Measurements from ENCODE around the gene CALCB. TPM values are rescaled to one million over a fixed set of nuclear protein-coding genes. Genes with fewer than 3 reads are reported as not detected.

The CALCB gene
- total and polyA plus RNA-seq, 2 of the 4 experiments (the other 2 are of a cell fraction): not detected

- 58% methylated on average over 5 of the region's 50 CpGs; no CpG with 5 or more reads in 1 of the 2 experiments for WGBS, 2 experiments (ENCODE audit: extremely low coverage in 2 of 2, insufficient read length in 1 of 2)
- H2BK5ac ChIP-seq (ENCODE audit: low read depth, low read length, poor library complexity, severe bottlenecking): no peak within 1 kb of the TSS
- BruUV-seq (replicated peaks): no TSS peak
- ChIA-PET CTCF (interaction anchor here (1.4 kb wide), 1 partner anchor 44 kb away, joined by 6 read pairs; no protein-coding TSS in a partner anchor), POLR2A (ENCODE audit: unreplicated experiment) (no interaction called here)
- H4K91ac ChIP-seq (ENCODE audit: insufficient read depth, low read depth, low read length): peak within 1 kb of the TSS; percentile 70
- H3K9ac ChIP-seq (ENCODE audit: low read depth, low read length): peak within 1 kb of the TSS; percentile 37; the same call in 1 of the 2 replicates
- ATAC-seq (ENCODE audit: low read depth): peak; percentile 76
- H3K18ac ChIP-seq (ENCODE audit: low read depth, low read length): no peak within 1 kb of the TSS
- no peak within 1 kb of the TSS for H3K27ac ChIP-seq (ENCODE audit: insufficient read depth, low read length)
- peak within 1 kb of the TSS; percentile 74 for H3K4ac ChIP-seq (ENCODE audit: low read depth, low read length)
- H2BK120ac ChIP-seq (ENCODE audit: low read depth, low read length): peak within 1 kb of the TSS; percentile 90
- H4K20me1 ChIP-seq (ENCODE audit: insufficient read depth, low read length): no peaks in the 10 kb centered on the region
- H2BK15ac ChIP-seq (ENCODE audit: low read depth, low read length): peak within 1 kb of the TSS; percentile 92; the same call in 2 of the 3 replicates
- H2AK5ac ChIP-seq (ENCODE audit: low read depth, low read length): peak within 1 kb of the TSS; percentile 60
- dilution Hi-C loops (cut with HindIII; ENCODE audit: low sequenced_read_pairs, unreplicated experiment) (no loop called here), intact Hi-C loops (cut with micrococcal nuclease) (no loop called here), in situ Hi-C loops (cut with MboI; ENCODE audit: low sequenced_read_pairs) (loop anchor here (5.0 kb wide), 1 partner anchor 43 kb away; no protein-coding TSS in a partner anchor)
- H2AK9ac ChIP-seq (replicated peaks; ENCODE audit: low read depth, low read length, poor library complexity): peak within 1 kb of the TSS; percentile 63
- H3K36me3 ChIP-seq (ENCODE audit: control insufficient read depth, insufficient read depth, low read length): no peaks in the 10 kb centered on the region
- peak within 1 kb of the TSS; percentile 28 for H3K4me3 ChIP-seq (ENCODE audit: insufficient read depth, low read depth, low read length)
- peak within 1 kb of the TSS; percentile 92 for H2AFZ ChIP-seq (replicated peaks; ENCODE audit: low read length, poor library complexity)
- peak within 1 kb of the TSS; percentile 66 for H2BK20ac ChIP-seq (ENCODE audit: low read depth, low read length)
- peak within 1 kb of the TSS; percentile 68 for H3K4me2 ChIP-seq (ENCODE audit: low read depth, low read length)
- peak within 1 kb of the TSS; percentile 71 for H3K23ac ChIP-seq (ENCODE audit: low read depth, low read length)
- H3K9me1 ChIP-seq (ENCODE audit: insufficient read depth, low read length): peaks cover 13% of the 10 kb centered on the region
- peaks cover 0 to 16% of the 10 kb centered on the region in 2 experiments; a peak in 1 of 4 replicates for H3K79me1 ChIP-seq (ENCODE audit: low read depth in 1 of 2, low read length in 2 of 2)
- peak; percentile 8 for DNase-seq
- peak within 1 kb of the TSS; percentile 68 for H3K14ac ChIP-seq (replicated peaks; ENCODE audit: low read depth, low read length)
- H3K56ac ChIP-seq (ENCODE audit: extremely low read depth, insufficient read depth, low read length): no peak within 1 kb of the TSS; the same call in 1 of the 2 replicates
- H3K4me1 ChIP-seq (ENCODE audit: control insufficient read depth, insufficient read depth, low read length): peaks cover 9% of the 10 kb centered on the region
- no peak for TF ChIP-seq CHD1 (IDR thresholded peaks at IDR 0.05; ENCODE audit: low read depth, low read length)
- TF ChIP-seq POLR2A (IDR thresholded peaks at IDR 0.05; ENCODE audit: low read depth, low read length): no peak
- TF ChIP-seq ELK1 (IDR thresholded peaks at IDR 0.05; ENCODE audit: borderline replicate concordance, low read depth, low read length): no peak
- TF ChIP-seq, protein P1, sequence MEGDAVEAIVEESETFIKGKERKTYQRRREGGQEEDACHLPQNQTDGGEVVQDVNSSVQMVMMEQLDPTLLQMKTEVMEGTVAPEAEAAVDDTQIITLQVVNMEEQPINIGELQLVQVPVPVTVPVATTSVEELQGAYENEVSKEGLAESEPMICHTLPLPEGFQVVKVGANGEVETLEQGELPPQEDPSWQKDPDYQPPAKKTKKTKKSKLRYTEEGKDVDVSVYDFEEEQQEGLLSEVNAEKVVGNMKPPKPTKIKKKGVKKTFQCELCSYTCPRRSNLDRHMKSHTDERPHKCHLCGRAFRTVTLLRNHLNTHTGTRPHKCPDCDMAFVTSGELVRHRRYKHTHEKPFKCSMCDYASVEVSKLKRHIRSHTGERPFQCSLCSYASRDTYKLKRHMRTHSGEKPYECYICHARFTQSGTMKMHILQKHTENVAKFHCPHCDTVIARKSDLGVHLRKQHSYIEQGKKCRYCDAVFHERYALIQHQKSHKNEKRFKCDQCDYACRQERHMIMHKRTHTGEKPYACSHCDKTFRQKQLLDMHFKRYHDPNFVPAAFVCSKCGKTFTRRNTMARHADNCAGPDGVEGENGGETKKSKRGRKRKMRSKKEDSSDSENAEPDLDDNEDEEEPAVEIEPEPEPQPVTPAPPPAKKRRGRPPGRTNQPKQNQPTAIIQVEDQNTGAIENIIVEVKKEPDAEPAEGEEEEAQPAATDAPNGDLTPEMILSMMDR (conservative IDR thresholded peaks at IDR 0.05; ENCODE audit: low read depth, low read length): 0 out of 2 replicates have a peak, but pooled peaks have one; percentile 10
- no peak; the same call in 1 of the 2 replicates for TF ChIP-seq RAD21 (IDR thresholded peaks at IDR 0.05; ENCODE audit: low read length)
- no peak for TF ChIP-seq NFE2L2 (IDR thresholded peaks at IDR 0.05; ENCODE audit: low read depth, low read length)
- no peaks in the 10 kb centered on the region for H3K9me3 ChIP-seq (ENCODE audit: control insufficient read depth, insufficient read depth, low read length)
- H4K8ac ChIP-seq (ENCODE audit: low read depth in 2 of 2, low read length in 2 of 2): peak within 1 kb of the TSS; percentile 73 to 79
- H4K5ac ChIP-seq (ENCODE audit: low read depth, low read length): no peak within 1 kb of the TSS; the same call in 1 of the 2 replicates
- H3K27me3 ChIP-seq (ENCODE audit: control insufficient read depth, insufficient read depth, low read length): no peaks in the 10 kb centered on the region
These were observed 41.4 kb downstream of the CALCB start, which contains the start of gene INSC for GRCh38 chr11:15114501-15115475. Gene INSC (plus strand): TSS chr11:15114923. CDS start chr11:15149175, 34,252 bp downstream.
